HepG2 (cell line): ENCODE data around the gene CAVIN1. TPM values are rescaled to one million over a fixed set of nuclear protein-coding genes. Genes with fewer than 3 reads are reported as not detected.

Source experiments
- CSRNP2 ChIP-seq: sonication (generic); formaldehyde crosslinking; conservative IDR thresholded peaks from 2 replicates; pipeline ENCODE4 v1.8.0; 2022; ENCODE audit warnings: low read depth, missing genetic modification reagents
- ELF4 ChIP-seq: sonication (generic); formaldehyde crosslinking; IDR thresholded peaks from 2 replicates; pipeline ENCODE4 v1.5.0; 2020; ENCODE audit warnings: missing genetic modification reagents, mild to moderate bottlenecking, moderate library complexity, borderline replicate concordance
- HNF4G ChIP-seq, 2 experiments: sonication (generic) in 1 of 2; formaldehyde crosslinking in 1 of 2; IDR thresholded peaks; 2 replicates each; pipeline versions ENCODE4 v1.4.0 to v1.6.1; 2011 to 2020; ENCODE audit warnings: borderline replicate concordance in 2 of 2, low read depth in 2 of 2, mild to moderate bottlenecking in 2 of 2, low read length in 1 of 2, missing genetic modification reagents in 1 of 2, moderate library complexity in 1 of 2
- MED1 ChIP-seq: sonication (generic); formaldehyde crosslinking; IDR thresholded peaks from 2 replicates; pipeline ENCODE4 v1.4.0; 2020; ENCODE audit warnings: missing genetic modification reagents
- MTA1 ChIP-seq: sonication (generic); formaldehyde crosslinking; IDR thresholded peaks from 2 replicates; pipeline ENCODE4 v1.4.0; 2020; ENCODE audit warnings: missing genetic modification reagents, mild to moderate bottlenecking, borderline replicate concordance
- REL ChIP-seq: sonication (generic); formaldehyde crosslinking; conservative IDR thresholded peaks from 2 replicates; pipeline ENCODE4 v1.8.0; 2022; ENCODE audit warnings: mild to moderate bottlenecking, missing genetic modification reagents, moderate library complexity
- ZBTB10 ChIP-seq: sonication (generic); formaldehyde crosslinking; IDR thresholded peaks from 2 replicates; pipeline ENCODE4 v1.4.0; 2020; ENCODE audit warnings: missing genetic modification reagents, borderline replicate concordance
- ZFP37 ChIP-seq: sonication (generic); formaldehyde crosslinking; IDR thresholded peaks from 2 replicates; pipeline ENCODE4 v1.4.0; 2020; ENCODE audit warnings: missing genetic modification reagents, borderline replicate concordance
- ZNF530 ChIP-seq: sonication (generic); formaldehyde crosslinking; IDR thresholded peaks from 2 replicates; pipeline ENCODE4 v1.5.0; 2020; ENCODE audit warnings: low read depth, mild to moderate bottlenecking, missing genetic modification reagents
- ZNF776 ChIP-seq: sonication (generic); formaldehyde crosslinking; IDR thresholded peaks from 2 replicates; pipeline ENCODE4 v1.4.0; 2020; ENCODE audit warnings: mild to moderate bottlenecking, missing genetic modification reagents
- polyA plus RNA-seq, 8 experiments: library from polyadenylated mRNA; depleted of rRNA in 3 of 8; stranded (reverse) in 7 of 8; unstranded in 1 of 8; fragments of >200 nt; fragmentation: Illumina TruSeq in 4 of 8; extraction: Trizol in 4 of 8; gene quantifications; 2 replicates each; pipeline versions ENCODE4 v1.2.1 to v1.2.3, GENCODE V29; 2011 to 2016; ENCODE audit warnings: low read depth in 4 of 8, missing spikeins in 1 of 8, mixed read lengths in 1 of 8; ENCODE audit not compliant: insufficient read depth in 1 of 8
- total RNA-seq, 5 experiments: library from RNA; depleted of rRNA; stranded (reverse); fragments of >200 nt; fragmentation: Illumina TruSeq; extraction: Trizol; gene quantifications; 2 replicates each; pipeline ENCODE4 v1.2.3, GENCODE V29; 2016; ENCODE audit warnings: low read depth in 1 of 5
- TF ChIP-seq, protein P1 (sequence below), 2 experiments: sonication (generic) in 1 of 2; formaldehyde crosslinking in 1 of 2; IDR thresholded peaks; 2 replicates each; pipeline versions ENCODE4 v1.6.1 to v1.9.0; 2014 to 2022; ENCODE audit warnings: antibody characterized with exemption in 1 of 2, borderline replicate concordance in 1 of 2, inconsistent platforms in 1 of 2, low read depth in 1 of 2, missing genetic modification reagents in 1 of 2
- TF ChIP-seq, protein P2 (sequence below): sonication (generic); formaldehyde crosslinking; conservative IDR thresholded peaks from 2 replicates; pipeline ENCODE4 v1.4.0; 2020; ENCODE audit warnings: missing genetic modification reagents
- TF ChIP-seq, protein P3 (sequence below): sonication (generic); formaldehyde crosslinking; IDR thresholded peaks from 2 replicates; pipeline ENCODE4 v1.4.0; 2020; ENCODE audit warnings: missing genetic modification reagents, low read depth, mild to moderate bottlenecking, borderline replicate concordance

Gene CAVIN1
- total and polyA plus RNA-seq, 2 of the 13 experiments (the other 11 are each of a cell fraction or from before 2014, with no cell fraction given), result 15.9 to 25.5 TPM

GRCh38 chr17:42428141-42428944 is 5.3 kb upstream of the CAVIN1 start (continued):
- TF ChIP-seq, protein P1, sequence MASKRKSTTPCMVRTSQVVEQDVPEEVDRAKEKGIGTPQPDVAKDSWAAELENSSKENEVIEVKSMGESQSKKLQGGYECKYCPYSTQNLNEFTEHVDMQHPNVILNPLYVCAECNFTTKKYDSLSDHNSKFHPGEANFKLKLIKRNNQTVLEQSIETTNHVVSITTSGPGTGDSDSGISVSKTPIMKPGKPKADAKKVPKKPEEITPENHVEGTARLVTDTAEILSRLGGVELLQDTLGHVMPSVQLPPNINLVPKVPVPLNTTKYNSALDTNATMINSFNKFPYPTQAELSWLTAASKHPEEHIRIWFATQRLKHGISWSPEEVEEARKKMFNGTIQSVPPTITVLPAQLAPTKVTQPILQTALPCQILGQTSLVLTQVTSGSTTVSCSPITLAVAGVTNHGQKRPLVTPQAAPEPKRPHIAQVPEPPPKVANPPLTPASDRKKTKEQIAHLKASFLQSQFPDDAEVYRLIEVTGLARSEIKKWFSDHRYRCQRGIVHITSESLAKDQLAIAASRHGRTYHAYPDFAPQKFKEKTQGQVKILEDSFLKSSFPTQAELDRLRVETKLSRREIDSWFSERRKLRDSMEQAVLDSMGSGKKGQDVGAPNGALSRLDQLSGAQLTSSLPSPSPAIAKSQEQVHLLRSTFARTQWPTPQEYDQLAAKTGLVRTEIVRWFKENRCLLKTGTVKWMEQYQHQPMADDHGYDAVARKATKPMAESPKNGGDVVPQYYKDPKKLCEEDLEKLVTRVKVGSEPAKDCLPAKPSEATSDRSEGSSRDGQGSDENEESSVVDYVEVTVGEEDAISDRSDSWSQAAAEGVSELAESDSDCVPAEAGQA (IDR thresholded peaks at IDR 0.05; ENCODE audit: low read depth), result no peak
- TF ChIP-seq, protein P1 (CRISPR knock-in tag; IDR thresholded peaks at IDR 0.05; ENCODE audit: borderline replicate concordance), result no peak
- TF ChIP-seq CSRNP2 (no peak), ZBTB10 (no peak), HNF4G (IDR thresholded peaks at IDR 0.05; ENCODE audit: borderline replicate concordance, low read depth, low read length) (no peak), HNF4G (CRISPR knock-in tag; IDR thresholded peaks at IDR 0.05; ENCODE audit: borderline replicate concordance, low read depth) (no peak), ZNF530 (CRISPR knock-in tag) (no peak), ZNF776 (CRISPR knock-in tag) (no peak), ELF4 (CRISPR knock-in tag) (no peak), MED1 (CRISPR knock-in tag) (peak; percentile 10; the same call in 1 of the 2 replicates), MTA1 (CRISPR knock-in tag) (no peak), REL (CRISPR knock-in tag) (no peak), ZFP37 (CRISPR knock-in tag) (no peak)
- TF ChIP-seq, protein P2, sequence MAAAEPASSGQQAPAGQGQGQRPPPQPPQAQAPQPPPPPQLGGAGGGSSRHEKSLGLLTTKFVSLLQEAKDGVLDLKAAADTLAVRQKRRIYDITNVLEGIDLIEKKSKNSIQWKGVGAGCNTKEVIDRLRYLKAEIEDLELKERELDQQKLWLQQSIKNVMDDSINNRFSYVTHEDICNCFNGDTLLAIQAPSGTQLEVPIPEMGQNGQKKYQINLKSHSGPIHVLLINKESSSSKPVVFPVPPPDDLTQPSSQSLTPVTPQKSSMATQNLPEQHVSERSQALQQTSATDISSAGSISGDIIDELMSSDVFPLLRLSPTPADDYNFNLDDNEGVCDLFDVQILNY (CRISPR knock-in tag), result no peak
- TF ChIP-seq, protein P3, sequence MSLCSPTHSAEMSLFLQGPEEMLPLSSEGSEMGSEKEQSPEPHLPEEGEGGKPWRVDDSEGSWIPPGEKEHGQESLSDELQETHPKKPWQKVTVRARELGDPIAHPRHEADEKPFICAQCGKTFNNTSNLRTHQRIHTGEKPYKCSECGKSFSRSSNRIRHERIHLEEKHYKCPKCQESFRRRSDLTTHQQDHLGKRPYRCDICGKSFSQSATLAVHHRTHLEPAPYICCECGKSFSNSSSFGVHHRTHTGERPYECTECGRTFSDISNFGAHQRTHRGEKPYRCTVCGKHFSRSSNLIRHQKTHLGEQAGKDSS (CRISPR knock-in tag), result no peak
